Peyer's patch (tissue), 4 donors: ENCODE results near the gene PCGF3. TPM values are rescaled to one million over a fixed set of nuclear protein-coding genes. Genes with fewer than 3 reads are reported as not detected.

Experiments used
- DNase-seq, 3 donors: peaks; one replicate each; pipeline ENCODE4 v3.0.0-alpha.2; 2017 to 2019
- H3K27ac ChIP-seq, 4 donors: fragments of 200-600 bp; sonication (generic); one replicate each; pipeline ENCODE4 v1.5.1; 2016 to 2019
- H3K27me3 ChIP-seq, 2 donors: fragments of 200-600 bp; sonication (generic); one replicate each; pipeline ENCODE4 v1.5.1; 2019
- H3K36me3 ChIP-seq, 3 donors: fragments of 200-600 bp; sonication (generic); one replicate each; pipeline ENCODE4 v1.5.1; 2016 to 2019
- H3K4me1 ChIP-seq, 4 donors: fragments of 200-600 bp; sonication (generic); one replicate each; pipeline ENCODE4 v1.5.1; 2016 to 2019
- H3K4me3 ChIP-seq, 4 donors: fragments of 200-600 bp; sonication (generic); 1 replicate in 3 of 4; 2 replicates in 1 of 4; pipeline ENCODE4 v1.5.1; 2016 to 2019; ENCODE audit warnings: mild to moderate bottlenecking in 1 of 4
- H3K9me3 ChIP-seq, 4 donors: fragments of 200-600 bp; sonication (generic); one replicate each; pipeline ENCODE4 v1.5.1; 2016 to 2019; ENCODE audit warnings: mild to moderate bottlenecking in 1 of 4
- CTCF ChIP-seq, 6 experiments: fragments of 450-650 bp in 4 of 6; fragments of 200-600 bp in 2 of 6; sonication (generic) in 1 of 6; IDR thresholded peaks; one replicate each; pipeline ENCODE4 v1.5.1; 2017 to 2019; ENCODE audit warnings: antibody characterized with exemption in 6 of 6, mild to moderate bottlenecking in 3 of 6, moderate library complexity in 1 of 6
- POLR2A ChIP-seq, 2 donors: fragments of 450-650 bp; IDR thresholded peaks; one replicate each; pipeline ENCODE4 v1.5.1; 2017; ENCODE audit warnings: antibody characterized with exemption in 2 of 2, mild to moderate bottlenecking in 2 of 2, moderate library complexity in 2 of 2
- total RNA-seq, 4 donors: library from RNA; depleted of rRNA; stranded (reverse); fragments of >200 nt; gene quantifications; one replicate each; pipeline ENCODE4 v1.1.0, GENCODE V29; 2016

PCGF3 gene
- total RNA-seq, 4 donors from 2014 or later, result 58.3 to 168 (median 93.0) TPM

DNA sequence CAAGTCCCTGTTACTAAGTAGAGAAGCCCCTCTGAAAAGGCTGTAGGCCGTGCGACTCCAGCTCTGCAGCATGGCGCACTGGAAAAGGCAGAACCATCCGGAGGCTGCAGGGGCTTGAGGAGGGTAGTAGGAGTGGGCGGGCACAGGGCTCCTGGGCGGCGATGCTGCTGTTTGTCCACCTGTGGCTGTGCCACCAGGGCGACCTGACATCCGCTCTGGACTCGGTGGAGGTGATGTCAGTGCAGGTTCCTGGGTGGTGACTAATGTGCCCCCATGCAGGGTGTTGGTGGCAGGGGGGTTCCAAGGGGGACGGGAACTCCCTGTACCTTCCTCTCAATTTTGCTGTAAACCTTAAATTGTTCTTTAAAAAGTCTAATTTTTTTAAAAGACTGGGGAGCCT, 58.3 kb downstream of the PCGF3 start:
- no peak overlapping the region for H3K4me3 ChIP-seq
- H3K9me3 ChIP-seq, result no peaks in the 10 kb centered on the region
- no peak for TF ChIP-seq CTCF (IDR thresholded peaks at IDR 0.05)
- TF ChIP-seq POLR2A (IDR thresholded peaks at IDR 0.05), result no peak

DNA sequence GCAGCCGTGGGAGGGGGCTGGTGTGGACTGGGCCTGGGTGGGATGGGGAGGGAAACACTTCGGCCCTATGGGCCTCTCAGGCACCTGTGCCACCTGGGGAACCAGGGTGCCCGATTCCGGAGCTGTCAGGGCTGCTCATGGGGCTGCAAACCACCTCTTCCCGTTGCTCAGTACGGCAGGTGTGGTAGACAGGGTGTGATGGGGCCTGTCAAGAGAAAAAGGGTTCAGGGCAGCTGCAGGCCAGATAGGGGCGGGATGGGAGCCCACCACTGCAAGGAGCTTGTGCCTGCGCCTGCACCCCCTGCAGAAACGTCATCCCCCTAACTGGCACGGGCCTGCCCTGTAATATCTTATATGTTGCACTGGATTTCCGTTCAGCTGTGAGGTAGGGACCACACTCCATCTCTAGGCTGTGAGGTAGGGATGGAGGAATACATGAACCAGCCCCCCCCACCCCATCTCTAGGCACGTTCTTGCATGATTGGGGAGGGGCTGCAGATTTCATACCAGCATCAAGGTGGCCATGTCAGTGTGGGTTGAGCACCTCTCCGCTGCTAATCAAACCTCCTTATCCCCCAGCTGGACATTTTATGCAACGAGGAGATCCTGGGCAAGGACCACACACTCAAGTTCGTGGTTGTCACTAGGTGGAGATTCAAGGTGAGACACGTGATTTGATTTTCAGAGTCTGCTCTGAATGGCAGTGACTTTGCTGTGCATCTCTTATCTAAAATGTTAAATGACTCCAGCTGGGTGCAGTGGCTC, 59.0 kb downstream of the PCGF3 start:
- H3K9me3 ChIP-seq, result no peaks in the 10 kb centered on the region
- no peak overlapping the region for H3K4me3 ChIP-seq
- no peaks in the 10 kb centered on the region for H3K27me3 ChIP-seq
- H3K27ac ChIP-seq, result no peak overlapping the region
- H3K36me3 ChIP-seq, result peaks cover 0 to 69% (median 0%) of the 10 kb centered on the region in 3 donors
- no peak for DNase-seq
- no peak for TF ChIP-seq POLR2A (IDR thresholded peaks at IDR 0.05)
- TF ChIP-seq CTCF (IDR thresholded peaks at IDR 0.05), result no peak
- no peaks in the 10 kb centered on the region for H3K4me1 ChIP-seq

More for the DNA sequence above, 58.3 kb downstream of the PCGF3 start:
- Histone ChIP-seq H3K4me1 (no peaks in the 10 kb centered on the region), H3K27me3 (no peaks in the 10 kb centered on the region), H3K27ac (no peak overlapping the region), H3K36me3 (peaks cover 0 to 66% (median 0%) of the 10 kb centered on the region in 3 donors)
- no peak for DNase-seq

DNA sequence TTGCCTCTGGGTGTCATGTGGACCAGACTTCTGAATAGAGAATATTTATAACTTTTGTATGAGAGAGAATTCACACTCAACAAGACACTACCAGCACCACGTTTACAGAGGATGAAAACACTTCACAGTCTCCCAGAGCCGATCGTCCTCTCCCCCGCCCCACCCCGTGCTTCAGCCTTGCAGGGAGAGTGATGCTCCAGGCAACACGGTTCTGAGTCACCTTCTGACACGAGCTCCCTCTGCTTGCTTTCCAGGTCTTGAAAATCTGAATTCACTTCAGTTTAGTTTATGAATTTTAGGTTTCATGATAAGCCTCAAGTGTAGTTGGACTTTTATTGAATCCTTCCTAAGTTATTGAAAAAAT, 60.5 kb downstream of the PCGF3 start:
- TF ChIP-seq CTCF (IDR thresholded peaks at IDR 0.05) (no peak), POLR2A (IDR thresholded peaks at IDR 0.05) (no peak)
- peaks cover 0 to 68% (median 0%) of the 10 kb centered on the region in 3 donors for H3K36me3 ChIP-seq

DNA sequence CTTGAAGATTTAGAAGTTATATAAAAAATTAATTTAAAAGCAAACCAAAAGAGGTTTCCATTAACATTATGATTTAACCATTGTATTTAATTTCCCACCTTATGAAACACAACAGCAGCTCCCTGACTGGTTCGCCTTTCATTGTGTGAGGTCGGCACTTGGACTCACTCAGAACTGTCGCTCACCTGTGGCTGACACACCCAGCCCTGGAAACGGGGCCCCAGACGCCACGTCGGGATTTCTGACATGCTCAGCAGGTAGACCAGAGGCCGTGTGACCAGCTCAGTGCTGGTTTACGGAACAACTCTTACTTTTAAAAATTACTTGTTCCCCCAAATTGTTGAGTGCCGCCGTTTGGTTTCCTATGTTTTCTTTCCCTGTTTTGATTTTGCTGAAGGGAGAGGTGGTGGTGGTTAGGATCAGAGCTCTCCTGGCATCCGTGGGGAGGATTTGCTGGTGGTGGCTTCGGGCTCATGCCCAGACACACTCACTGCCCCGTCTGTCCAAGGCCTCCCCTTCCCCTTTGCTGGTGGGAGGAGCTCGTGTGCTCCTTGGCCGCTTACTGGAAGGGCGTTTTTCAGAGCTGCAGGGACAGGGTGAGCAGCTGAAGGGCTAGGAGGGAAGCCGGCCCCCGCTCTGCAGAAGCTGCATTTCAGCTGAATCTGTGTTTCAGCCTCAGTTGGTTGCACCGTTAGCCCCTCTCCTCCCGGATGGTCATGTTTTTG, 61.1 kb downstream of the PCGF3 start:
- TF ChIP-seq CTCF (IDR thresholded peaks at IDR 0.05) (no peak), POLR2A (IDR thresholded peaks at IDR 0.05) (no peak)
- Histone ChIP-seq H3K9me3 (no peaks in the 10 kb centered on the region), H3K4me1 (no peaks in the 10 kb centered on the region), H3K27ac (no peak overlapping the region), H3K27me3 (no peaks in the 10 kb centered on the region), H3K36me3 (peaks cover 0 to 62% (median 0%) of the 10 kb centered on the region in 3 donors), H3K4me3 (no peak overlapping the region)
- no peak for DNase-seq

More for the DNA sequence above, 60.5 kb downstream of the PCGF3 start:
- H3K9me3 ChIP-seq, result no peaks in the 10 kb centered on the region
- no peak overlapping the region for H3K27ac ChIP-seq
- H3K4me1 ChIP-seq, result no peaks in the 10 kb centered on the region
- H3K27me3 ChIP-seq, result no peaks in the 10 kb centered on the region
- no peak for DNase-seq
- no peak overlapping the region for H3K4me3 ChIP-seq

GRCh38 chr4:768076-768475, 62.4 kb downstream of the PCGF3 start:
- no peaks in the 10 kb centered on the region for H3K9me3 ChIP-seq
- TF ChIP-seq CTCF (IDR thresholded peaks at IDR 0.05) (no peak), POLR2A (IDR thresholded peaks at IDR 0.05) (no peak)
- DNase-seq, result no peak
- peaks cover 0 to 5% (median 0%) of the 10 kb centered on the region in 4 donors for H3K4me1 ChIP-seq
- H3K36me3 ChIP-seq, result peaks cover 0 to 59% (median 0%) of the 10 kb centered on the region in 3 donors
- H3K27me3 ChIP-seq, result no peaks in the 10 kb centered on the region
- no peak overlapping the region for H3K27ac ChIP-seq
- H3K4me3 ChIP-seq, result no peak overlapping the region
